Activated T-helper 1 cell treated with anti-CD3 and anti-CD28 coated beads, Interleukin-2, amount 50 U/mL, for 16 hours (primary cell): Measurements from ENCODE around the gene ZNF831.

Source experiments
- DNase-seq, 2 donors: peaks; one replicate each; pipeline ENCODE4 v3.0.0-alpha.2; 2020; ENCODE audit warnings: low read depth in 1 of 2, low spot score in 1 of 2

ZNF831 gene

DNA sequence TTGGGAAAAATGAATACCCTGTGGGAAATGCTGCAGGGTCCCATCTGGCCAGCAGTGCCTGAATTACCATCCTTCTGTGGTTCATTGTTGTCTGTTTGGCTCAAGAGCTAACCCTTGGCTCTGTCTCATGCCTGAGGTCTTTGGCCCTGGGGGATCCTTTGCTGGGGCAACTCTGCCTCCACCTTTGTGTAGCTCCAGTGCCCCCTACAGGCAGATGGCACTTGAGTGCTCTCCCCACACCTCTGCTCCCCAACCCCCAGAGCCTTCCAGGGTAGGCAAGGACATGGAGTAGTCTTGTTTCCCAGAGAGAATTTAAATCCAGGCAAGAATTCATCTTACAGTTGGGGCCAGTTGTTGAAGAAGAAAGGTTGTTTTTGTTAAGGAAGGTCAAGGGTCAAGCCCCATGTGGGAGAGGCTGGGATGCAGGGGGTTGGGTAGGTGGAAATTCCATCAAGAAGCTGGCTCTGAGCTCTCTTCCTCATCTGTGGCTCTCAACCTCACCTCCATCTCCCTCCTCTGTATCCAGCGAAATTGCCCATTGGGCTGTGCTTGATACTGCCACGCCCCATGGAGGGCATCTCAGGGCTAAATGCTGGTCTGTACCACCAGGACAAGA is 44.2 kb downstream of the ZNF831 start:
- DNase-seq: peak; percentile 63 to 64

DNA sequence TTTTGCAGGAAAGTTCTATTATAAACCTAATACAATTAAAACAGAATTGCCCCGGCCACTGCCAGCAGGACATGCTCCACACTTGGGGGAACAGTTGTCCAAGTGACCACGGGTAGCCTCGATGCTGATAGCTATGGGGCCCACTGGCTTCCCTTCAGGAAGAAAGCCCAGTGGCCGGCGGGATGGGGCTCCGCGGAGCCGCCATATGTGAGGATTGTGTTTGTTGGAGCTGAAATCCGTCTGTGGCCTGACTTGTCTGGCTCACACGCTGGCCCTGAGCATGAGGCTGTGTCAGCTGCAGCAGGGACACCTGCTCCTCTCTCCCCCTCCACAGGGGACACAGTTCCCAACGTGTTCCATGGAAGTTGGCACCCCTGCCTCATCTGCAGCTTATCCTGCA is 46.6 kb downstream of the ZNF831 start:
- DNase-seq: no peak

DNA sequence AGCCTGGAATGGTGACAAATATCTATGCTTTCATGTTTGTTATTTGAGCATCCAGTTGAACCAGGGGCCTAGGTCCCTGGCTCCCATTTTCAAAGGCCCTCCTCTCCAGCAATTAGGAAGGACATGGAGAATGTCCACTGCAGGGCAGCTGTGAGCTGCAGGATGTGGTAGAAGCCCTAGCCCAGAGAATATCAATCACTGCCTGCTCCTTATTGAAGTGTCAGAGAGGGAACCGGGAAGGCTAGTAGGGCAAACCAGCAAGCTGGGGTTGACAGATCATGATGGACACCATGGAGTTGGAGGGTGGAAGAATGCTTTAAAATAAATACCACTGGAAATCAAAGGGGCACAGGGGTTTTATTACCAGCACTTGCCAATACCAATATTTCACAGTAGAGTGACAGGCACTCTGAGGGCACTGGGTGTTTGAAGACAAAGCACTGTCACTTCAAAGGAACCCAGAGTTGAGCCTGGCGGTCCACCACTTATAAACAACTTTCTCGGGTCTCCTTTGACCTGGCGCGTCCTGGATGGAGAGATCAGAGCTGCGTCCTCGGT is 47.7 kb downstream of the ZNF831 start:
- no peak for DNase-seq

DNA sequence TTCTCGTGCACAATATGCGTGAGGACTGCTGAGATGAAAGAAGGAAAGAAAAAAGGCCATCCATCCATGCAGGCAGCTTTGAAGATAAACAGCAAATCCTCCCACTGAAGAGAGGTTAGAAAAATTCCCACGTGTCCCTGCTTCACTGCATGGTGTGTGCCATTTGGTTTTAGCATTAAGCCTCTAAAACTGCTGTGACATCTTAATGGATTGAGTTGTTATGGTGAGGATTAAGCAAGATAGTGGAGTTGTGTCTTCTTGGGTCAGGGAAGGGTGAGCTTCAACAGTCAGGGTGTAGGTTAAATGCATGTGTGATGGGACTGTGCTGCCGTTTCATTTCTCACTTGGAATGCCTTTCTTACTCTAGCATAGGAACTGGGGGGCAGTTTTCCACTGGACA is 50.5 kb downstream of the ZNF831 start:
- no peak for DNase-seq

DNA sequence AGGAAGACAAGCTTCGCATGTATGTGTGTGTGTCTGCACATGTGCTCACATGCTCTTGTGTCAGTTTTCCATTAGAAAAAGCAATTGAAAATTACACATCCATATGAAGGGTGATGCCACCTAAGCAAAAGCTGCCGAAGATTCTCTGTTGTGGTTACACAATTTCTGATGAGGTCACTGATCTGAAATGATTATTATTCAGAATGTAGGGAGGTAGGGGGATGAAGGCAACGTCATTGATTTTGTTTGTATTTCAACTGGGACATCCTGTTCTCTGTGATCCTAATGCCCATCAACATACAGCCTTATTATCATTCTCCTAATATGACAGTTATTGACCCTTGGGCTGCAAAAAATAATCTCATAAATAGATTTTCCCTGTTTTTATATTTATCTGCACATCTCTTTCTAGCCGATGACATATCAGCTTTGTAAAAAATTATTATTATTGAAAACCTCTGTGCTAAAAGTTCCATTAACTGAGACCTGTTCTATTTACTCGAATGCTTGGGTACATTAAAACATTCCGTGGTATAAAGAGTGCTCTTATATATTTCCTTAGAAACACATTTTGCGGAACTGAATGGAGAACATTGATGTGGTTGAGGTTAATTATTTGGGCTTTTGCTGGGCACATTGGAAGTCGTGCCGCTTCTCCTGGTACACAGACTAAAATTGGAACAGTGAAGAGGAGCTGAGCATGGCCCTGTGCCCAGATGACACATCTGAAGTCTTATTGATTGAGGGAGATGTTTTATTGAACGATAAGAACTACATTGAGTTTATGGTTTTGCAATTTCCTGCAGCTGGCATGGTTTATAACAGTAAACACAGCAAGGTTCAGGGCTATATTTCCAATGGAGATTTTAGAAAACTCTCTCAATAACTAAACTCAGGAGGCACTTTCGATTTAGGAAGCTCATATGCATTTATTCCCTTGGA is 51.3 kb downstream of the ZNF831 start:
- no peak for DNase-seq

DNA sequence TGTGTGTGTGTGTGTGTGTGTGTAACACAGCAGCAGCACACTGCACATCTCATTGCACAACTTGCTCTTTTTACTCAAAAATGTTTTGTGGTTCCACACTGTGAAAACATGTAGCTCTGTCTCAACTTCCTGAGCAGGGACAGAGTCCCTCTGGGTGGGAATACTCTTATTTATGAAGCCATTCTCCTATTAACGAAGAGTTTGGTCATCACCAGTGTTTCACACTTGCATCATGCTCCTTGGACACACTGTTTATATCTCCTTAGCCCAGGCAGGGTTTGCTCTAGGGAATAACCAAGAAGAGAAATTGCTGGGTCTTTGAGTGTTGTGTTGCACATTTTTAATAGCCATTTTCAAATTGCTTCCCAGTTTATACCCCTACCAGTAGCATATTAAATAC is 53.6 kb downstream of the ZNF831 start:
- DNase-seq: no peak

DNA sequence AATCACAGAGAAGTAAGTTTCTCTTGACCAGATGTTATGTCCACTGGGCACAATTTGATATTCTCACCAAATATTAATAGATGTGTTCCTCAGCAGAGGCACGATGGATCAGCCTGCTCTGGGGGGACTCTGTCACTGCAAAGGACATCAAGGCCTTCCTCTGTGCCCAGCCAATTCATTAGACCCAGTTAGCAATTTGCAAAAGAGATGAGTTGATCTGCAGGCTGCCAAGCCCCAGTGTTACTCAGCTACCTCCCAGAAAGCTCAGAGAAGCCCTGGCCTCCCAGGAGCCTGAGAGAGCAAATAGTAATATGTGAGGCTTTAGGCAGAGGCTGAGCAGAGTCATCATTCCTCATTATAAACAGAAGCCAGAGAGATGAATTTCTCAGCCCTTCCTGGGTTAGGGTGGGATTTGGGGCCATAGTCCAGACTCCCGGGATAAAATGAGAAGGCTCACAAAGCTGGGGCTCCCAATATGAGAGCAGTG is 54.2 kb downstream of the ZNF831 start:
- DNase-seq: no peak

DNA sequence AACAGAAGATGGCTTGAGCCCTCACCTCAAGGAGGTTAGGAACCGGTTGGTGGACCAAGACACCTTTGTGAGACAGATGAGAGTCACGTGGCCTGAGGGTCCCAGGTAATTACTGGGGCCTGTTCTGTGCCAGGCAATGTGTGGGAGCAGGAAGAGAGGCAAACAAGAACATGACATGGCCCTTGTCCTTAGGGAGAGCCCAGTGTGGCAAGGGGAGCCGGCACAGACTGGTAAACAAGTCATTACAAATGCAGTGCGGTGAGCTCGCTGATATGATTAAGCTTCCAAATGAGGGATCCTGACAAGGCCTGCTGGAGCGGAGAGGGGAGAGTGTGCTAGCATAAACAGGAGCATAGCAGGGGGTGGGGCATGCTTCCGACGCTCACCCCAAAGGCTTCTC is 55.6 kb downstream of the ZNF831 start:
- no peak for DNase-seq

DNA sequence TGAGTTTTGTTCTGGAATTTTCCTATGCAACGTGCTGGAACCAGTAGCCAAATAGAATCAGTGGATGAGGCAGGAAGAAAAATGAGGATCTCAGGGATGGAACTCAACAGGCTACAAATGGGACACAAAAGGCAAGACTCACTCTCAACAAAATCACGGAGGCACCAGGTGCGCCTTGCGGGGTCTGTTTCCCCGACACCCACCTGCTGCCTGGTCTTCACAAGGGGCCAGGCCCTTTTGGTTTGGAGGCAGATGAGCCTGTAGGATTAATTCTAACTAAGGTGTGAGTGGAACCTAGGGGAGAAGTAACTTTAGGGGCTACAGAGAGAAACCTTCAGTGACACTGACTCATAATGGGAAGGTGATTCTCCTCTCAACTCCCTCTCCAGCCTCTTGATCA is 56.5 kb downstream of the ZNF831 start:
- DNase-seq: no peak

DNA sequence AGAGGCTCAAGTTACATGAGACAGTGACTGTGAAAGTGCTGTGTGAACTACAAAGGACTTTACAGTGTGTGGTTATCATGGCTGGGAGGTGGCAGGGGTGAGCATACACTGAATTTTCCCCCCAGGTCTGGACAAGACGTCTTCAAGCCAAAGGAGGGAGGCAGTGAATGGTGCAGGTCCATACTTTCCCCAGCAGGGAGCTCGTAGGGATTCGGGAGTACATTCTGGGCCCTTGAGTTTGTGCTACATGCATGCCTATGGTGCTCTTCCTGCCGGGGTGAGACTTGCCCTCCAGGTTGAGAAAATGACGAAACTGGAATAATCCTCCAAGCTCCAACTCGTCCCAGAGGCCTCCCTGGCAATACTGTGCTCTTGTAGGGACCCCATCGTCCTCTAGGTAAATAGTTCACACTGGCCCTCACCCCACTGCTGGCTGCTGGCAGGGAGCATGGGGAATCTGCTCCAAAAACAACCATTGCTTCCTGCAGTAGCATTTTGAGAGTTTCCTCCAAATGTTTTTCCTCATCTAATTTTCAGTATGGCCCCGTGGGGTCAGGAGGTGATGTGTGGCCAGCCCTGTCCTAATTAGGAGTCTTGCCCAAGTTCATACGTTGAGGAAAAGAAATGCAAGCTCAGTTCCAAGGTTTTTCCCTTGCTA is 57.6 kb downstream of the ZNF831 start:
- no peak for DNase-seq

DNA sequence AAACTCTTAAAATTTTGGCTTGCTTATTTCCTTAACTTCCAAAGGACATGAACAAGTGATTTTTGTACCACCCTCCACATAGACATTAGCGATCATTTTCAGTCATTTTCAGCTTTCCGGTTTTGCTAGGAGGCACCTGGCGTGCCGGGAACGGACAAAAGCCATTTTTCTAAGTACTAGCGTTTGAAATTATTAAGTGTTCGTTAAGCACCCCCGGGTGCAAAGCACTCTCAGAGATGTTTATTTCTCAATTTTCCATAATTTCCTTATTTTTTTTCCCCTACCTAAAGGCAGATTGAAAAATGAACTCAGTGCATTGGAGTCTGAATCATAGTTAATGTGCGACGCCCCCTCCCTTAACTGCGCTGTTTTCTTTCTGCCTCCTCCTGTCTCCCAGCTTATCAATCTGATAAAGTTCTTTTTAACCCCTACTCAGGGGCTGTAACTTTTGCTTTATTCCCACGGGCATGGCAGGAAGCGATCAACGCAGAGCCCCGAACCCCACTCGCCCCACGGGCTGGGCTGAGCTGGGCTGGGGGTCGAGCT is 58.2 kb downstream of the ZNF831 start:
- no peak for DNase-seq

DNA sequence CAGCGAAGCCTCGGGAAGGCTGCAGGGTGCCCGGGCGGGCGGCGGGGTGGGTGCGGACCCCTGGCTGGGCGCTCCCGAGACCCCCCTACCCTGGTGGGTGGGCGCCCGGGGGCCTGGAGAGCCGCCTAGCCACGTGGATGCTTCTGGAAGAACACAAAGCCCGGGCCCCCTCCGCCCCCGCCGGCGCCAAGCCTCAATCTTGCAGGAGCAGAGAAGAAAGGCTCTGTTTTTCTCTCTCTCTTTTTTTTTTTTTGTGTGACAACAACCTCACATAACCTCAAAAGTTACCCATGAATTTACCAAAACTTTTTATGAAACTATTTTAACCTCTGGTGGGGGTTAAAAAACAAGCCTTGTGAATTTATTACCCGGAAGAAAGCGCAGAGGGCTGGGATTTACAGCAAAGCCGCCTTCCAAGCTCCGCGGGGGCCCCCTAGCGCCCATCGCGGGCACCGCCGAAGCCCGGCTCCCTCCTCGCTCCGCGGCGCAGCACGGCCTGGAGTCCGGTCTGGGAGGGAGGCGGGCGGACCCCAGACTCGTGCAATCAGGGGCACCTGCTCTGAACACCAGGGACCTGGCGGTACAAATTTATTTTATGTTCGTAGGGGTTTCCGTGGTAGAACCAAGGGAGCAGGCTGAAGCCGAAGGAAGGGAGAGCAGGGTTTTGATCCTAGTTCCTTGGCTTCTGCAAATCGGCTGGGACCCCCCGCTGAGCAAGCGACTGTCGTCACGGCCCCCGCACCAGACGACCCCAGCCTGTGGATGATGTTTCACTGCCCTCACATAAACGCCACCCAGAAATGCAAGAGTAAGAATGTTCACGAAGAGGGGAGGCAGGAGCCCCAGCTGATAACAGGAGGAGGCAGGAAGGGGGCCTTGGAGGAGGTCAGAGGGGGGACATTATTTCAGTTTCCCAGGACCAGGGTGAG is 58.9 kb downstream of the ZNF831 start:
- peak; percentile 66 to 73 for DNase-seq

DNA sequence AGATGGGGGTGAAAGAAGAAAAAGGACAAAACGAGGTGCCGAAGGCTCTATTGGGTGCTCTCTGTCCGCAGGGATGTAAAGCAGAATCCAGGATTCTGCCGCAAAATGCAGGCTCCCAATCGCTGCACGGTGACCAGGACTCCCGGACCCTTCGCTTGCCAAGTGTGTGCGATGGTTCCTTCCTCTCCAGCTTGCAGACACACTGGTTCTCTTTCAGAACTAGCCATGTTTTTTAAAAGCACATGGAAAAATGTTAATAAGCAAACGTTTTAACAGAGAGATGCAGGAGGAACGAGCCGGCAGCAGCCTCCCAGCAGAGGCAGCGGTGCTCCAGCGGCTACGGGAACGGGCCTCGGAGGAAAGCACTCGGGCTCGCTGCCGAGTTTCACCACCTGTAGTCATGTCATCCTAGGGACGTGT is 59.6 kb downstream of the ZNF831 start:
- no peak for DNase-seq

DNA sequence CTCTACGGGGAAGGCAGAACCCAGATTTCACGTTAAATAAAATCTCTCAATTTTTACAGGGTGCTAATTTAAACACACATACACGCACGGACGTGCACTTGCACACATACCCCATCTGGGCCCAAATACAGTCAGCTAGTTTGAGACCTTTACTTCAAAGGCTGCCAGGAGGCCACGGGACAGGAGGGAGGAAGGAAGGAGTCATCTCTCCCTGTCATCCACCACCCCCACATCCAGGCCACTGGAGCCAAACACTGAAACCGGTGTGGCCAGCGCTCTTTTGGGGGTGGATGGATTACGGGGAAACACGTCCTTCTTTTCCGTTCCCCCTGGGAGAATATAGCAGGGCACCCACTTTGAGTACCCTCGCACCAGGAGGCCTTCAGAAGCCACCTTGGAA is 60.1 kb downstream of the ZNF831 start:
- DNase-seq: no peak

DNA sequence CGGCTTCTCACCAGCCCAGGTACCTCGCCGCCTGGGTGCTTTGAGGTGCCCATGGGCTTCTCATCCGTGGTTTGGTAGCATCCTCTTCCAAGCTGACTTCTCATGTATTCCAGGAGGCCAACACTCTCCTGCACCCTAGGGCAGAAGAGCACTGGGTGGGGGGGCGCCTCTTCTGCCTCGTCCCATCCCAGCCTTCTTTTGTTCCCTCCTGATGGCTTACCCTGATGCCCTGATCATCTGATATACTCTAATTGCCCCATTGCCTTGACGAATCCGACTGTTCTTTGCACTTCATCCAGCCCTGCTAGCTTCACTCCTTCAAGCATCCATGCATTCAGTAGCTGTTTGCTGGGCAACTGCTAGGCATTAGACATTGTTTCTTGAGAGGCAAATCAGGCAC is 60.6 kb downstream of the ZNF831 start:
- no peak for DNase-seq

DNA sequence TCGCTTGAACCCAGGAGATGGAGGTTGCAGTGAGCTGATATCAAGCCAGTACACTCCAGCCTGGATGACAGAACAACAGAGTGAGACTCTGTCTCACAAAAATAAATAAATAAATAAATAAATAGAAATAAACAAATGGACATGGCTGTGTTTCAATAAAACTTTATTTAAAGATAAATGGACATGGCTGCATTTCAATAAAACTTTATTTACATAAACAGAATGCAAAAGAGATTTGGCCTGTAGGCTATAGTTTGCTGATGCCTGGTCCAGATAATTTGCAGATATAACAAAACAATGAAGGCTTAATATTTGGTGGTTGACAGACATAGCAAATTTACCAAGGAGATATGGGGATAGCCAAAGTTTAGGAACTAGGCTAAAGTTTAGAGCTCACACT is 66.8 kb downstream of the ZNF831 start:
- no peak for DNase-seq

DNA sequence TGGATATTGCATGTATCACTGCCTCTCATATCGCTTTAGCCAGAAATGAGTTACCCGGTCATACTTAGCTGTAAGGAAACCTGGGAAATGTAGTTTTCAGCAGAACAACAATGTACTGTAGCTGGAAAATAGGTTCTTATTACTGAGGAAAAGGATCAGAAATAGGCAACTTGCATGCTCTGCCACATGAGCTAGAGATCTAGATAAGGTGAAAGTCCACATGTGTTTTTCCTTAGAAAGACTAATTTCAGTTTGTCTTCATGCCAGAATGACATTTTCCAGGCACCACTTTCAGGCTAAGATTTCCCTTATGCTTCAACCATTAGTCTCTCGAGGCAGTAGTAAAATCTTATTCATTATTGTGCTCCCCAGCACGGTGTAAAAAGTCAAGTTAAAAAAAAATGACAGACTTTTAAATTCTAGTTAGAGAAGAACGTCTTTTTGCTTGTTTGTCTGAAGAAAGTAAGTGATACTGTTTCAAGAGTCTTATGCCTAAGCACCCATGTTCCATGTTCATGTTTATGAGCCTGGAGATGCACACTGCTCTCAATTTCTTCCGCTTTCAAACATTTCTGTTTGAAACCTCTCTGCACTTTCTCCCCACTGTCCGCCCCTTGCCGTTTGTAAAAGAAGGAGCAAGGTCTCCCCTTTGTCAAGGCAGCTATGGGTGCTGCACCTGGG is 67.6 kb downstream of the ZNF831 start:
- DNase-seq: no peak

DNA sequence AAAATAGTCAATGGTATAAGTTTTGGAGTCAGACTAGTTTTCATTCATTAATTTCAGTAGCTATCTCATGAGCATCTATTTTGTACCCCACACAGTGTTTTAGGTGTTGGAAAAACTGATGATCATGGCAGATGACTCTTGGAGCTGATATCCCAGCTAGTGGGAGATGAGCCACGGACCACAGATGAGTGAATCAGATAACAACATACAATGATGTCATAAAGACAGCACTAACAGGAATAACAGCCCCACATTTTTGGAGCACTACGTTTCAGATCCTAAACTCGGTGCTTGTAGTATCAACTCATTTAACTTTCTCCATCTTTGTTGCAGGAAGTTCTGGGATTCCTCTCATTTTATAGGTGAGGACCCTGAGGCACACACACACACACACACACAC is 69.0 kb downstream of the ZNF831 start:
- DNase-seq: no peak

DNA sequence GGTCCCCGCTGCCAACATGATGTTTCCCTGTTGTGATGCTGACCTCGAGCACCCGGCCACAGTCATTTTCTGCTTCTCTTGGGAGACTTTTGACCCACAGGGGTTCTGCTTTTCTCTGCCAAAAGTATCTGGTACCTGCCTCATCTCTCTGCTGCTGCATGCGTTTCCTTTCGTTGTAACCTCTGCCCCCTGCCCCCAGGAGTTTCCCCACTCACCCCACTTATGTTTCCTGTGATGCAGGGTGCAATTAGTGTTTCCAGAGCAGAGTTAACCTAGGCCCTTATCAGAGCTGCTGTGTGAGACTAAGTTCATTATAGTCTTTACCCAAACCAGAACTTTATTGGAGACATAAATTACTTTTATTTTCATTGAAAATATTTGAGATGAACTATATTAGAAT is 71.6 kb downstream of the ZNF831 start:
- DNase-seq: no peak

DNA sequence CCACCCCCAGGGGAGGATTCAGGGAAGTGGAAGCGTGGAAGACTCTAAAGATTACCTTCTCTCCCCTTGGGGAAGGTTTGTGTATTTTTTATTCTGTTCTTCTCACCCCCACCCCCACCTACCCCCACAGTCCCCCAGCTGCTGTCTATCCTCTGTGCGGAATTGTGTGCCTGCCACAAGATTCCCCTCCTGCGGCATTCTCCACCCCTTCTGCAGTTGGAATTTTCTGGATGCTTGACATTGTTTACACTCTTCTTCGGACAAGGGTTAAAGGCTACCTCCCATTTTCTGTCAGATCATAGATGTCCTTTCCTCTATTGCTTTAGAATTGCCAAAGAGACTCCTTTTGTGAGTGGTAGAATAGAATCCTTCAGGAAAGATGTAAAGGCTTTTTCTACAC is 76.4 kb downstream of the ZNF831 start:
- DNase-seq: no peak
